Left forelimb (tissue), 1 donor: ENCODE results near the gene KIF3B.
"Not testable (repeated sequence)": the region's sequence is repeated elsewhere in the genome, so short reads cannot be mapped to it uniquely, and the experiment has no call there.

Experiments used
- DNase-seq: peaks from one replicate; pipeline ENCODE4 v3.0.0-alpha.2; 2018; ENCODE audit warnings: low spot score

Gene KIF3B

DNA sequence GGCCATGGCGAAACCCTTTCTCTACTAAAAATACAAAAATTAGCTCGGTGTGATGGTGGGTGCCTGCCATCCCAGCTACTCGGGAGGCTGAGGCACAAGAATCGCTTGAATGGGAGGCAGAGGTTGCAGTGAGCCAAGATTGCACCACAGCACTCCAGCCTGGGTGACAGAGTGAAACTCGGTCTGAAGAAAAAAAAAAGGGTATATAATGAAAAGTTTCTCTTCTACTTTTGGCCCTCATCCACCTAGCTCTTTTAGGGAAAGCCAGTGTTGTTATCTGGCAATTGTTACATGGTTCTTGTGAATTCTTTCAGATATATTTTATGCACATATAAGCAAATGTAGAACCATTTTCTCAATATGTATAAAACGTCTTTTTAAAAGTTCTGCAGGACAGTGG, 19.0 kb downstream of the KIF3B start:
- DNase-seq, result no peak

DNA sequence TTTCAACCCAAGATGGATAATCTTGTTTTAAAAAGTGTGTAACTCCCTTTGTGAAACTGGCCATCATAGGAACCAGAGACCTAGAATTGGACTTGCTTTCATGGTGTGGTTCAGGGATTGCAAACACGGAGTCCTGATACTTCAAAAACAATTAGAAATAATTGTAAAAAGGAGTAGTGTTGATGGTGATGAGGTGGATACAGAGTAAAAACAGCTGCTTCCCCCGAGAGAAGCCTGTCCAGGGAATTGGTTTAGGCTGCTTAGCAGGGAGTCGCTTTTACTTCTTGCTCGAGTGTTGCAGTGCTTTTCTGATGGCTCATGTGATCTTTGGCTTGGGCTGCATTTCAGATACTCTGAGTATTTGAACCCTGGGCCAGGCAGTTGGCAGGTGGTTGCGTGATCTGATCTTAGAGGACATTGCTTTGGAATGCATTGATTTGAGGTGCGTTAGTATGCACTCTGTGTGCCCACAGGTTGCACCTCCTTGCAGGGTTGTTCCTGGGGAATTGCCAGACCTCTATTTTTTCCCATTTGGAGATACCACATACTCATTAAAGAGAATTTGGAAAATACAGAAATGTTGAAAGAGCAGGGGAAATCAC, 19.5 kb downstream of the KIF3B start:
- no peak for DNase-seq

DNA sequence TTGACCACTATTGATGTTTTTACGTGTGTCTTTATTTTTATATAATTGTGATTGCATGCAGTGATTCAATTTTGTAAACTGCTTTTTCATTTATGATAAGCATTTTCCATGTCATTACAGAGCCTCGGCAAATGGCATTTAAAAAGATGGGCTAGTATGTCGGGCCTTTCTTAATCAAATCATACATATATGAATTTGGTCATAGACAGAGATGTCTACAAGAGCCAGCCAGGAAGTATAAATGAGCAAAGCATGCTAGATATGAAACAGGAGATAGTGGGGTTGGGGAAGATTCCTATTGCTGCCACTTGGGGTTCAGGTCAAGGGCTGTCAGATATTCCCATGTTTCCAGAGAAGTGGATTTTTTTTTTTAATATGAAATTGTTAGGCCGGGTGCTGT, 20.0 kb downstream of the KIF3B start:
- DNase-seq, result no peak

DNA sequence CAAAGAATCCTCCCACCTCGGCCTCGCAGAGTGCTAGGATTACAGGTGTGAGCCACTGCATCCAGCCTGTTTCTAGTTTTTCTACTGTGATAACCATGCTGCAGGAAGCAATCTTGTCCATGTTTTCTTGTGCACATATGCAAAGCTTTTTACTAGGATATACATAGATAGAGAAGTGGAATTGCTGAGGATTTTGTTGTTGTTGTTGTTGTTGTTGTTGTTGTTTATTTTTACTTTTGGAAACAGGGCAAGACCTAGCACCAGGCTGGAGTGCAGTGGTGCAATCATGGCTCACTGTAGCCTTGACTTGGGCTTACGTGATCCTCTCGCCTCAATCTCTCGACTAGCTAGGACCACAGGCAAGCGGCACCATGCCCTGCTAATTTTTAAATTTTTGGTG, 23.2 kb downstream of the KIF3B start:
- no peak for DNase-seq

DNA sequence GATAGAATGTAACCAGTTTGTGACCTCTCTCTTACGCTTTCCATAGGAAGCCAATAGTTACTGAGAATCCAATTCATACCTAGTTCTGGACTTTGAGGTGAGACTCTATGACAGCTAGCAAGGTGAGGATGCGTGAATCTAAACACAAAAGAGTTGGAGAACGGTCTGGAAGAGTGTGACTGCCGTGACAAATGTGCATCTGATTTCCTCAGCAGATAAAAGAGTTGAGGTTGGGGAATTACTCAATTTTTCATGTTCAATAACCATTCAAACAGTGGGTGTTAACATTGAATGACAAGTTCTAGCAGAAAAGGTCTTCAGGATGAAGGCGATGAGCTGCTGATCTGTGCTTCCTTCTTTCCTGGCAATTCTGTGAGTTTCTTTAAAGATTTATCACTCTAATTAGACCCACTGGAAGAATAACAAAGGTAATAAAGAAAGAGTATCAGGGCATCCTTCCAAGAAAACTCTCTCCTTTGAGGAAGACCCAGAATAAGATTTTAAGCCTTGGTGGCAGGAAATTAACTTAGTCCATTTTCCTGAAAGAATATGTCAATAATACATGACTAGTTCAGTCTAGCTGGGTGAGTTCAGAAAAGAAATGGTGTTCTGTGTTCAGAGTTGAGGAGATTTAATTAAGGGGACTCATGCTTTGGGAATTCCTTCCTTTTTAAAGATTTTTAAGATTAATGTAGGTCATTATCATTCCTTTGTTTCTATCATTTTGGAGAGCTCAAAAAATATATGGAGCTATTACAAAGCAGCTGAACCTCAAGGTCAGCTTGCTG, 24.5 kb downstream of the KIF3B start:
- DNase-seq, result no peak

DNA sequence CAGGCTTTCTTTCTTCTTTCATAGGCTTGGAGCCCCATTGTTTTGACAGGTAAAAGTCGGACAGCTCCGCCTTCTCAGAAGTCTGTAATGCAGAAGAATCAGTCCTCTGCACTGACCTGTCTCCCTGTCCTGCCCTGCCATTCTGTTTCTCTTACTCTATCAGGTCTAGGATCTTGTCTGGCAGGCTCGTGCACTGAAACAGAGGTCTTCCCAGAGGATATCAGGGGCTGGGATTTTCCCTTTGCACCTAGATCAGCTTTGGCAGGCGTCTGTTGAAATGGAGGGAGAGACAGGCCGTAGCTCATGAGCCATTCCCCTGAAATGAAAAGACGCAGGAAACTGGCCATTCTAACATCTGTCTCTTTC, 25.0 kb downstream of the KIF3B start:
- DNase-seq, result no peak

DNA sequence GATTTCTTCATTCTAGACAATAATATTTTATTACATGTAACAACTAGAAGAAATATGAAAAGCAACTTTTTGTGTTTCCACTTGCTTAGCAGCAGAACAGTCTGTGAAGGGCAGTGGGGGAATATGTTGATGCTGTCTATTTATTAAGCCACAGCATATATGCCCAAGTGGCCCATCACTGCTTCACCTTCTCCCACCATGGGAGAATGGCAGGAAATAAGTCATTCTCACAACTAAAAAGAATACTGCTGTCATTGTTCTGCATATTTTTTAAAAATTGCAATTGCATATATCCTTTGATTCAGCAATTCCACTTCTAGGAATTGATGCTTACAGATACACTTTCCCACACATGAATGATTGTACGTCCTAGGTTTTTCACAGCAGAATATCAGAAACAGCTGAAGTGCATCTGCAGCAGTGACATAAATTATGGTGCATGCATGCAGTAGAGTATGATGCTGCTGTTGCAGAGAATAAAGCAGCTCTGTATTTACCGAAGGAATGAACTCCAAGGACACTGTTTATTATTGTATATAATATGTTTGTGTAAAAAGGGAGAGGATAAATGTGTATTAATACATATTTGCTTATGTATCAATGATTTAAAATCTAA, 26.8 kb downstream of the KIF3B start:
- no peak for DNase-seq

DNA sequence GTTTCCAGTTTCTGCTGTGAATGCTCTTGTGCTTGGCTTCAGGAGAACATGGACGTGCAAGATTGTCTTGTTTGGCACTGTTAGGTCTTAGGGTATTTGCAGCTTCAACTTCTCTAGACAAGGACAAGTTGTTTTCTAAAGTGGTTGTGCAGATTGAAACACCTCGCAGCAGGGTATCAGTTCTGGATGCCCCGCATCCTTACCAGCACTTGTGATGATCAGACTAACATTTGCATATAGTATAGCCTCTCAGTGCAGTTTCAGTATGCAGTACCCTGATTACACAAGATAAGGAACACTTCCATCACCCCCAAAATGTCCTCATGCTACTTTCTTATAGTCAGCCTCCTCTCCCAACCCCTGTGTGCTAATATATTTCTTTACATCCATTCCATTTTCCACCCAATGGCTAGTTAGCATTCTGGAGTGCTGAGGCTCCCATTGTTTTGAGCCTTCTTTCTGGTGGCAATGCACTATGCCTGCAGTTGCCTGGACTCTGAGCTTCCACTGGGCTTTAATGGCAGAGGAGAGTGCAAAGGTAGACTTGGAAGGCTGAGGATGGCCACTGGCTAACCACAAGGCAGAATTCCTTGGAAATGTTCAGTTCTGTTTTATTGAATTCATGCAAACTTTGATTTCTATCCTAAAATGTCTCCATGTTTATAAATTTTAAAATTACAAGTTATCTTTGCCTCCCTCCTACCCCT, 35.4 kb downstream of the KIF3B start:
- no peak for DNase-seq

DNA sequence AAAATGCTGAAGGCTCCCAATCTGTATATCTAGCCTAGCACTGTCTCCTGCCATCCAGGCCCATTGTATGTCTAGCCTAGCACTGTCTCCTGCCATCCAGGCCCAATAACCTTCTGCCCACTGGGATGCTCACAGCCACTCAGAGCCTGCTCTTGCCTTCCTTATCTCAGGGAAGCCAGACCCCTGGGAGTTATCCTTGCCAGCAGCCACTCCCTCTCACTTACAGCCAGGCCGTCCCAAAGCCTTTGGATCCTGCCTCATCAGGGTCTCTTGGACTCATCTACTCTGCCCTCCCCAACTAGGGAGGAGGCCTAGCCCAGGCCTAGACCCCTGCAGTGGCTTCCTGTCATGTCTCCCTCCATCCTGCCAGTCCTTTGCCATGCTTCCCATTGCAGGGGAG, 37.3 kb downstream of the KIF3B start:
- no peak for DNase-seq

DNA sequence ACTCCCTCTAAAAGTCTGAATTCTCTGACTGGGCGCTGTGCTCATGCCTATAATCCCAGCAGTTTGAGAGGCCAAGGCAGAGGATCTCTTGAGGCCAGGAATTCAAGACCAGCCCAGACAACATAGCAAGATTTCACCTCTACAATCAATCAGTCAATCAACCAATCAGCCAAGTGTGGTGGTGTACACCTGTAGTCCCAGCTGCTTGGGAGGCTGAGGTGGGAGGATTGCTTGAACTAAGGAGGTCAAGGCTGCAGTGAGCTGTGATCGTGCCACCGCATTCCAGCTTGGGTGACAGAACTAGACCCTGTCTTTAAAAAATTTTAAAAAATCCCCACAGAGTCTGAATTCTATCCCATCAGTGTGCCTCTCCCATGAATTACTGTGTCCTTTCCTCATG, 37.9 kb downstream of the KIF3B start:
- DNase-seq, result no peak

DNA sequence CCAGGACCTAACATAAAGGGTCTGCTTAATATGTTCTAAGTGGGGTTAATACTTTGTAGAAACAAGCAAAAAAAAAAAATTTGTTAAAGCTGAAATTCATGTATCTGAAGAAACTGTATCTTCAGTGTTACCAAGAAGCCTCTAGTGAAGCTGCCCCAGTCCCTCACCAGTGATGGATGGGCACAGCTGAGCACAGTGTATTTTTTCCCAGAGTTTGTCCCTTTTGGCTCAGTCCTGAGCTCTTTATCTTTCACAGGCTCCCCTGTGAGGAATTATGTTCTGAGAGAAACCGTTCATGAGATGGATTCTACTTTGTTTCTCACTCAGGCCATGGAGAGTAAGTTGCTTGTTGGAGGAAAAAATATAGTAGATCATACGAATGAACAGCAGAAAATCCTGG, 38.4 kb downstream of the KIF3B start:
- no peak for DNase-seq

DNA sequence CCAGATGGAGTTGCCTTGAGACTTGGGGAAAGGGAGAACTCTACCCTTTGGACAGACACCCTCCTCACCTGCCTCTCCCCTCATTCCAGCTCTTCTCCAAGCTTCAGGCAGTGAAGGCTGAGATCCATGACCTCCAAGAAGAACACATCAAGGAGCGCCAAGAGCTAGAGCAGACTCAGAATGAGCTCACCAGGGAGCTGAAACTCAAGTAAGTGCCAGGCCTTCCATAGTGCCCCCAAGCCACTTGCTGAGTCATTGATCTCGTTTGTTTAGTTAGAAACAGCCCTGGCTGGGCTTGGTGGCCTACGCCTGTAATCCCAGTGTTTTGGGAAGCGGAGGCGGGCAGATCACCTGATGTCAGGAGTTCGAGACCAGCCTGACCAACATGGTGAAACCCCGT, 39.2 kb downstream of the KIF3B start:
- DNase-seq, result no peak

DNA sequence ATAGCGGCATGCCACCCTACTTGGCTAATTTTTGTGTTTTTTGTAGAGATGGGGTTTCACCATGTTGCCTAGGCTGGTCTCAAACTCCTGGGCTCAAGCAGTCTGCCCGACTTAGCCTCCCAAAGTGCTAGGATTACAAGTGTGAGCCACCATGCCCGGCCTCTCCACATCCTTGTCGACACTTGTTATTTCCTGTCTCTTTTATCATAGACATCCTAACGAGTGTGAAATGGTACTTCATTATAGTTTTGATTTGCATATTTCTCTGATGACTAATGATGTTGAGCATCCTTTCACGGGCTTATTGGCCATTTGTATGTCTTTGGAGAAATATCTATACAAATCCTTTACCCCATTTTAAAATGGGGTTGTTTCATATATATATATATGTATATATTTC, 41.6 kb downstream of the KIF3B start:
- DNase-seq, result no peak

DNA sequence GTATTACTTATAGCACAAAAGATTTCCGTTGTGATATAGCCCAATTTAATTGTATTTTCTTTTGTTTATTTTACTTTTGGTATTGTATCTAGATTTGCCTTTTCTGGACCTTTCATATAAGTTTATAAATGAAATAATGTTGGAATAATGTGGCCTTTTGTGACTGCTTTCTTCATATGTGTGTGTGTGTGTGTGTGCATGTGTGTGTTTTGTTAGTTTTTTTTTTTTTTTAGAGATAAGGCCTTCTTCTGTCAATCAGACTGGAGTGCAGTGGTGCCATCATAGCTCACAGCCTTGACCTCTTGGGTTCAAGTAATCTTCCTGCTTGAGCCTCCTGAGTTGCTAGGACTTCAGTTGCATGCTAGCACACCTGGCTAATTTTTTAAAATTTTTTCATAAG, 42.9 kb downstream of the KIF3B start:
- no peak for DNase-seq

DNA sequence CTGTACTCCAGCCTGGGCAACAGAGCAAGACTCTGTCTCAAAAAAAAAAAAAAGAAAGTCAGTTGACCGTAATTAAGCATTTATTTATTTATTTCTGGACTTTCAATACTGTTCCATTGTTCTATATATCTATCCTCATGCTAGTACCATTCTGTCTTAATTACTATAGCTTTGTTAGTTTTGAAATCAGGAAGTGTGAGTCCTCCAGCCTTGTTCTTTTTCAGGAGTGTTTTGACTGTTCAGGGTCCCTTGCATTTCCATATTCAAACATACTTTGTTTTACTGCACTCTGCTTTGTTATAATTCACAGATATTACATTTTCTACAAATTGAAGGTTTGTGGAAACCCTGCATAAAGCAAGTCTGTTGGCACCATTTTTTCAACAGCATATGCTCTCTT, 43.9 kb downstream of the KIF3B start:
- DNase-seq, result no peak

DNA sequence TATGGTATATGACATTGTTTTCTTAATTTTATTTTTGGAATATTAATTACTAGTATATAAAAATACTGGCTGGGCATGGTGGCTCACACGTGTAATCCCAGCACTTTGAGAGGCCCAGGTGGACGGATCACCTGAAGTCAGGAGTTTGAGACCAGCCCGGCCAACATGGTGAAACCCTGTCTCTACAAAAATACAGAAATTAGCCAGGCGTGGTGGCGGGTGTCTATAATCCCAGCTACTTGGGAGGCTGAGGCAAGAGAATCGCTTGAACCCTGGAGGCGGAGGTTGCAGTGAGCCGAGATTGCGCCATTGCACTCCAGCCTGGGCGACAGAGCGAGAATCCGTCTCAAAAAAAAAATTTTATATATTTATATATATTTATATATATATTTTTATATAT, 44.8 kb downstream of the KIF3B start:
- DNase-seq, result not testable (repeated sequence)

DNA sequence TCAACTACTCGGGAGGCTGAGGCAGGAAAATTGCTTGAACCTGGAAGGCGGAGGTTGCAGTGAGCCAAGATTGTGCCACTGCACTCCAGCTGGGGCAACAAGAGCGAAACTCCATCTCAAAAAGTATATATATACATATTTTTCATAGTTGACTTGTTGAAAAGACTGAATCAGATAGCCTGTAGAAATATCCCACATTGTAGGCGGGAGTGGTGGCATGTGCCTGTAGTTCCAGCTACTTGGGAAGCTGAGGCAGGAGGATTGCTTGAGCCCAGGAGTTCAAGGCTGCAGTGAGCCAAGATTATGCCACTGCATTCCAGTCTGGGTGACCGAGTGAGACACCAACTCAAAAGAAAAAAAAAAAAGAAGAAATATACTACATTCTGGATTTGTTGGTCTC, 46.3 kb downstream of the KIF3B start:
- not testable (repeated sequence) for DNase-seq

DNA sequence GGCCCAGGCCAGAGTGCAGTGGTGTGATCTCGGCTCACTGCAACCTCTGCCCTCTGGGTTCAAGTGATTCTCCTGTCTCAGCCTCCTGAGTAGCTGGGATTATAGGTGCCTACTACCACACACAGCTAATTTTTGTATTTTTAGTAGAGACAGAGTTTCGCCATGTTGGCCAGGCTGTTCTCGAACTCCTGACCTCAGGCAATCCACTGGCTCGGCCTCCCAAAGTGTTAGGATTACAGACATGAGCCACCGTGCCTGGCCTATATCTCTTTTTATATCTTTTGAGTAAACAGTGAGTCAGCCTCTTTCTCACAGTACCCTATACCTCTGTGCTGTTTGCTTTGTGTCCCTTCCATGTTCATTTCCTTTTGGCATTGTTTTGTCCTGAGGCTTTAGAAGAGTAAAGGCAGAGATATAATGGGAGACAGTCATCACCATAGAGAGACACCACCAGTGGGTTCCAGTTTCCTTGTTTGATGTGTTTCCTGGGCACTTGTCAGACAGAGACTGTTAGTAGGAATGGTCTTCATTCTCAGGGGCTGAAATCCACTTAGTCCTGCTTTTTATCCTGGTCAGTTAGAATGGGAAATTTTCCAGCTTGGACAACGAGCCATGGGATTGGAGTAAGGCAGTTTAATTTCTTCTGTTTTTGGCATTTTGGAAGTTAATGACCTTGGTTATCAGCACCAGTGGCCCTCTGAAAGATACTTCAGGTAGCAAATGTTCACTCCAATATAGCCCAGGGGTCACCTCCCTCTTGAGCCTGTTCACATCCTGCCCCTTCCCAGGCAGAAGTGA, 48.5 kb downstream of the KIF3B start:
- no peak for DNase-seq

DNA sequence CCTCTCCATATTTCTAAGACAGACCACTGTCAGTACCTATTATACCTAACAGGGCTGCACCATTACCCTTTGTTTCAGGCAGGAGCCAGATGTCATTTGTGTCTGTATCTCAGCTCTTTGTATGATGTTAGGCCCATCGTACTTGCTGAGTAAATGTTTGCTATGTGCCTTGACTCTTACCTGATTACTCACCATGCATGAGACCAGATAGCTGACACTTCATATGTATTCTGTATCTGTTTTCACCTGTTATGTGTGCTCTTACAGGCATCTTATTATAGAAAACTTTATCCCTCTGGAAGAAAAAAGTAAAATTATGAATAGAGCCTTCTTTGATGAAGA, 49.0 kb downstream of the KIF3B start:
- DNase-seq, result no peak

DNA sequence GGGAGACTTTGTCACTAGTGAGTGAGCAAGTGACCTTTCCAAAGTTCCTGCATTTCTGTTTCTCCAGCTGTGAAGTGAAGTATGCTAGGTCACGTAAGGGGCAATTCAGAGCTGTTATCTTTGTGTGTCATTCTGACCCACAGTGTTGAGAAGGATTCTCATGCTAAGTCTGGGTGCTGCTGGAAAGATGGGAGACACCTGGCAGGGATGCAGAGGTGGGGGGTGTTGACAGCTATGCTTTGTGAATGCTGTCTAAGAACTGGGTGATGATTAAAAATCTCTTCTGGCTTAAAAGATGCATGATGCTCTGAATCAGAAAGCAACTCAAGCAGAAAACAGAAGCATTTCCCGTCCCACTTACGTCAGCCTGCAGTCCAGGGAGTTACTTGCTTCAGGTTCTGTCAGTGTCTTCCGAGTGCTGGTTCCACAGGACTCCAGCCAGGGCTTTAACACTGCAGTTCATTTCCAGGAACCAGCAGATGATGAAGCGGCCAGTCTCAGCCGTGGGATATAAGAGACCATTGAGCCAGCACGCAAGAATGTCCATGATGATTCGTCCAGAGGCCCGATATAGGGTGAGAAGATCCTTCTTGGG, 49.7 kb downstream of the KIF3B start:
- no peak for DNase-seq

DNA sequence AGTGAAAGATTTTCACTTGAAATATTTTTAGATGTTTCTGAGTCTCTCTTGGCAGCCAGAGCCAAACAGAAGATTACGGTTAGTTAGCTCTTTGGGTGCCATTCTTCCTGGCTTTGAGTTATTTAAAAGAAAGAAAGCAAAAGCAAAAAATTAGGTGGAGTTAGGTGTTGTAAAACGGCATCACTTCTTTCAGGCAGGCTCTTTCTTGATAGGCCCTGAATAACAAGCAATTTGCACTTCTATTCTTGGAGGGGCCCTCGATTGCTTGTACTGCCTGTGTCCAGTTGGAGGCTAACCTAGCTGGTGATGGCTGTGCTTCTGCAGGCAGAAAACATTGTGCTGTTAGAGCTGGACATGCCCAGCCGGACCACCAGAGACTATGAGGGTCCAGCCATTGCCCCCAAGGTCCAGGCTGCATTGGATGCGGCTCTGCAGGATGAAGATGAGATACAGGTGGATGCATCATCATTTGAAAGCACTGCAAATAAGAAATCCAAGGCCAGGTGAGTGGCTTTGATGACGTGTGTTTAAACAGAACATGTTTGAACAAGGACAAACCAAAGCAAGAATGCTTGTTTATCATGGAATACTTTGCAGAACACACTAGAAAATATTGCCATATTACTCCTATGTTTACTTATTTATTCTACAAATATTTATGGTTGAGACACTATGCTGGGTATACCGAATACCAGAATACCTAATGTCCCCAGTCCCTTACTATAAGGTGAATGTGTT, 52.5 kb downstream of the KIF3B start:
- no peak for DNase-seq
